Stimulated activated CD8-positive, alpha-beta memory T cell treated with anti-CD3 and anti-CD28 coated beads, Interleukin-12 subunit alpha, Interleukin-12 subunit beta, amount 100 ng/mL, for 4 hours (primary cell): ENCODE data around the gene ADGB.

Experiments used
- DNase-seq: peaks from one replicate; pipeline ENCODE4 v3.0.0-alpha.2; 2020; ENCODE audit warnings: low read depth

The ADGB gene

DNA sequence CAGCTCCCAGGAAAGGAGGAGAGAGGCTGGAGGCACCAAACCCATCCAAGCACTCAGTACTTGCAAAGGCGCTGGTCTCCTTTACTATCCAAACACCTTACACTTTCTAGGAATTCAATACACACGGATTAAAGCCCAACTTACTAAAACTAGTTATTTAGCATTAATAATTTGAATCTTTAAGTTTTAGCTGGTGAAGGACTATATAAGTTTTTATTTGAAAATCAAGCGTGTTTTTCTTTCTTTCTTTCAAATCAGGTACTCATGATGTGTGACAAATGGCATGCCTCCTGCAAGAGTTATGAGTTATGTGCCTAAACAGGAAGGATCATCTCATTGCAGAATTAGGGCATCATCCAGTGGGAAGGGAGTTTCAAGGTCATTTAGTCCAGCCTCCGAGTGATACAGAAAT lies 263.7 kb downstream of the ADGB start:
- DNase-seq = no peak

DNA sequence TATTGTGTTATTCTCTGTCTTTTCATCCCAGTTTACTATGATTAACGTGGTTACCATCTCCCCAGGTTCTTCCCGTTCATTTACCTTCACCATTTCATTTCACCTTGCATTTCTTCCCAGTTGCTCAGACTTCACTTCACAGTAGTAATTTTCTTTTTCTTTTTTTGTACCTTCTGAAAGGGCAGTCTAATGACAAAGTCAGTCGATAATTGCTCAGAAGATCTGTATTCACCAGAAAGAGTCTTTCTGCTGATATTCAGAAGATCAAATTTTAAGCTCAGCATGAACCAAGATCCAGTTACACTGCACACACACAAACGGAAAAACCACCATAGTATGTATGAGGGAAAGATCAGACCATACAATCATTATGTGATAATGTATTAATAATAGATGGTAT lies 265.5 kb downstream of the ADGB start:
- DNase-seq = no peak

GRCh38 chr6:146864885-146865284 lies 266.1 kb downstream of the ADGB start:
- no peak for DNase-seq
